Karpas-422 (cell line): Measurements from ENCODE around the gene DYSF. TPM values are rescaled to one million over a fixed set of nuclear protein-coding genes. Genes with fewer than 3 reads are reported as not detected.

Experiments used
- DNase-seq: peaks from one replicate; pipeline ENCODE4 v3.0.0-alpha.2; 2015
- H2AFZ ChIP-seq: fragments of 200-600 bp; sonication (generic); 2 replicates; pipeline ENCODE4 v1.6.1; 2014; ENCODE audit warnings: antibody characterized with exemption, low read length, mixed read lengths
- H3K27ac ChIP-seq: fragments of 200-600 bp; sonication (generic); 2 replicates; pipeline ENCODE4 v1.5.1; 2014; ENCODE audit warnings: mild to moderate bottlenecking, low read length, moderate library complexity
- H3K27me3 ChIP-seq: fragments of 200-600 bp; sonication (generic); 2 replicates; pipeline ENCODE4 v1.6.1; 2014; ENCODE audit warnings: low read length, mixed read lengths
- H3K36me3 ChIP-seq: fragments of 200-600 bp; sonication (generic); 2 replicates; pipeline ENCODE4 v1.6.1; 2014; ENCODE audit warnings: low read length, mixed read lengths; ENCODE audit not compliant: insufficient read depth
- H3K4me1 ChIP-seq: fragments of 200-600 bp; sonication (generic); 2 replicates; pipeline ENCODE4 v1.6.1; 2014; ENCODE audit warnings: mild to moderate bottlenecking, low read length, mixed read lengths
- H3K4me2 ChIP-seq: fragments of 200-600 bp; sonication (generic); 2 replicates; pipeline ENCODE4 v1.6.1; 2014; ENCODE audit warnings: low read length, low read depth, mild to moderate bottlenecking; ENCODE audit not compliant: poor library complexity, severe bottlenecking
- H3K4me3 ChIP-seq: fragments of 200-600 bp; sonication (generic); 2 replicates; pipeline ENCODE4 v1.5.1; 2014; ENCODE audit warnings: mild to moderate bottlenecking, antibody characterized with exemption, low read length, mixed read lengths
- H3K79me2 ChIP-seq: fragments of 200-600 bp; sonication (generic); 2 replicates; pipeline ENCODE4 v1.6.1; 2014; ENCODE audit warnings: mild to moderate bottlenecking, low read length, mixed read lengths
- H3K9ac ChIP-seq: fragments of 200-600 bp; sonication (generic); 2 replicates; pipeline ENCODE4 v1.6.0; 2014; ENCODE audit warnings: low read length
- H3K9me2 ChIP-seq: fragments of 200-600 bp; sonication (generic), shearing (Covaris generic); replicated peaks from 2 replicates; pipeline ENCODE4 v1.6.0; 2014; ENCODE audit warnings: mild to moderate bottlenecking, low read length, moderate library complexity; ENCODE audit not compliant: insufficient read depth
- H3K9me3 ChIP-seq: fragments of 300-700, 200-600 bp; sonication (generic); 2 replicates; pipeline ENCODE4 v1.6.1; 2014; ENCODE audit warnings: low read length, mixed read lengths
- H4K20me1 ChIP-seq: fragments of 200-600 bp; sonication (generic); 2 replicates; pipeline ENCODE4 v1.6.1; 2014; ENCODE audit warnings: mild to moderate bottlenecking, antibody characterized with exemption, low read length, low read depth; ENCODE audit not compliant: insufficient read depth
- total RNA-seq: library from RNA; depleted of rRNA; stranded (reverse); fragments of >200 nt; shearing (Covaris generic); gene quantifications from 2 replicates; pipeline ENCODE4 v1.2.3, GENCODE V29; 2014; ENCODE audit warnings: low replicate concordance

Gene DYSF
- total RNA-seq, 1 experiment from 2014 or later: not detected

DNA sequence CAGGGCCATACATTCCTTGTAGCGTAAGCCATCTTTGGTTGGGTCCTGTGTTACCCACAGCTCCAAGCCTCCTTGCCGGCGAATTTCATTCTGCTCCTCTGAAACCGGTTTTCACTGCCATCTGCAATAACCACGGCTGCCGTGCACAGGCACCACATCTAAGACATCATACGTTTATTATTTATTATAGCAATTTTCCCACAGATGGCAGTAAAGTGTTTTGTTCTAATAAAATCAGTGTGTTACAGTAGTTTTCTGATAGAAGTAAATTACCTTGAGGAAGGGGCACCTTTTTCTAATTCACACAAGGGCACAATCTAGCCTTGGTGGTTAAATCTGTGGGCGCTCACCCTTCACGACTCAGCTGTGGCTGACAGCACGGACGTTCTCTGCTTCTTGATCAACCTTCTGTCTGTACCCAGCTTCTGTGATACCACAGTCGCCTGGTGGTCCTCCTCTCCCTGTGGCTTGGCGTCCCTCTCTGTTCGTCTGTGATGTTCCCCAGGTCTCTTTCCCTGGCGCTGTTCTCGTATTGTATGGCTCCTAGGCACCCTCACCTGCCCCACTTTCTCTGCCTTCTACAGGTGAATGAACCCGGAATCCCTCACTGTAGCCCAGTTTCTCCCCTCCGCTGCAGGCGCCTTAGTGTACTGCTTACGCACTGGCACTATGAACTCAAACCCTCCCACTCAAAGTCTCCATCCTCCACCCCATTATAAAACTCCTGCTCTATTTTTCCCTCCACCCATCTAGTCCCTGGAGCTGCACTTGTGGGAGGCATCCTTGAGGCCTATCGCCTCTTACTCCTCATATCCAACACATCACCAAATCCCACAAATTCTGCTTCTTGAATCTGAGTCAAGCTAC is 236.8 kb downstream of the DYSF start:
- Histone ChIP-seq H3K9ac (no peak overlapping the region), H3K9me2 (no peaks in the 10 kb centered on the region), H3K4me3 (no peak overlapping the region), H3K27me3 (no peaks in the 10 kb centered on the region), H2AFZ (no peak overlapping the region), H3K27ac (no peak overlapping the region), H3K4me2 (no peak overlapping the region), H3K4me1 (no peaks in the 10 kb centered on the region), H3K79me2 (no peaks in the 10 kb centered on the region), H4K20me1 (no peaks in the 10 kb centered on the region), H3K9me3 (no peaks in the 10 kb centered on the region), H3K36me3 (no peaks in the 10 kb centered on the region)
- no peak for DNase-seq

DNA sequence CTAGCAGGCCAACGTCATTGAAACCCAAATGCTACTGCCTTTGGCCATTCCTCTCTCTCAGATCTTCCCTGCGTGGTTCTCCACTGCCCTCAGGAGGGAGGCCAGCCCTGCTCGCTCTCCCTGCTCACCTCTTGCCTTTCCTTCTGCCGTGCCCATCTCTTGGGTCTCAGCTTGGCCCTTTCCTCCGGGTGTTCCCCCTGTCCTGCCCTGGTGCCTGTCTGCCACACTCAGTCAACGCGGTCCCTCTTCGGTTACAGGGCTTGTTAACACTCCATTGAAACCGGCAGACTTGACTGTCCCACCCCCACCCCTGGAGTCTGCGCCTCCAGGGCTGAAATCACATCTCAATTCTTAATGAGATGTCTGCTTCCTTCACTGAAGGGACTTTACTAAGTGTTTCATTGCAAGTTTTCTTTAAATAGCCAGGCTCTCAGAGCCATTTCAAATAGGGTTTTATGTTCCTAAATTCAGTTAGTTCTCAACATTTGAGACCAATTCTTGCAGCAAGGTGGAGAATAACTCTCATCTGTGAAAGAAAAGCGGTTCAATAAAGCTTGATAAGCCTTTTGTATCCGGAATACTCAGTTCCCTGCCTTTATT is 237.6 kb downstream of the DYSF start:
- H3K9me3 ChIP-seq: no peaks in the 10 kb centered on the region
- H3K4me2 ChIP-seq: no peak overlapping the region
- no peaks in the 10 kb centered on the region for H3K36me3 ChIP-seq
- H3K9ac ChIP-seq: no peak overlapping the region
- no peak overlapping the region for H2AFZ ChIP-seq
- H3K79me2 ChIP-seq: no peaks in the 10 kb centered on the region
- H4K20me1 ChIP-seq: no peaks in the 10 kb centered on the region
- H3K4me3 ChIP-seq: no peak overlapping the region
- DNase-seq: no peak
- no peaks in the 10 kb centered on the region for H3K9me2 ChIP-seq
- no peaks in the 10 kb centered on the region for H3K4me1 ChIP-seq
- H3K27me3 ChIP-seq: no peaks in the 10 kb centered on the region
- H3K27ac ChIP-seq: no peak overlapping the region

DNA sequence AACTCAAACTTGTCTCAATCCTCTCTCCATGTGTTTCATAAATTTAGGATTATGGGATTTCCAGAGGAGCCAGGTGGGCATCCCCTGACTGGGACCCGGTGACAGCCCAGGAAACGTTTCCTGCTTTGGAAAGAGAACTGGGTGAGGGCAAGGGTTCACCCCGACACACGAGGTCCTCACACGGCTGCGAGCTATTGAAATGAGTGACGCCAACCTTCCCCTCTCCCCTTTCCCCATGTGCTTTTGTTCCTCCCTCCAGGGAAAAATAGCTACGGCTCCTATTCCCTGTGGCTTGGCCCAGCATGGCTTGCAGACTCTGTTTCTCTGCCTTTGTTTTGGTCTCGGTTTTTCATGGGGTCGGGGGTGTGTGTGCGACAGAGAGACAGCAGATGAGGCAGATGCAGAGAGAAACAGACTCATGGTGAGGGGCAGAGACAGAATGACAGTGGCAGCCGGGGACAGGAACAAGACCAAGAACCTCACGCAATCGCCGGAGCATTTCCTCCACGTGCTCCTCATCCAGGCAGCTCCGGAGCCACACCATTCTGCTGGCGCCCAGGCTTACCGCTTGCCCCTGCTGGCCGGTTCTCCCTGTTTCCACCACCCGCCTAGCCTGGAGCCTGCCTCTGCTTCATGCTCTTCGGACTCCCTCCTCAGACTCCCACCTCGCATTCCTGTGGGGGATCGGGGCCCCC is 238.5 kb downstream of the DYSF start:
- Histone ChIP-seq H3K4me2 (no peak overlapping the region), H3K36me3 (no peaks in the 10 kb centered on the region), H2AFZ (no peak overlapping the region), H3K9me3 (no peaks in the 10 kb centered on the region), H3K9ac (no peak overlapping the region), H3K27ac (no peak overlapping the region), H3K4me1 (no peaks in the 10 kb centered on the region), H3K9me2 (no peaks in the 10 kb centered on the region), H3K27me3 (no peaks in the 10 kb centered on the region), H4K20me1 (no peaks in the 10 kb centered on the region), H3K79me2 (no peaks in the 10 kb centered on the region), H3K4me3 (no peak overlapping the region)
- no peak for DNase-seq

DNA sequence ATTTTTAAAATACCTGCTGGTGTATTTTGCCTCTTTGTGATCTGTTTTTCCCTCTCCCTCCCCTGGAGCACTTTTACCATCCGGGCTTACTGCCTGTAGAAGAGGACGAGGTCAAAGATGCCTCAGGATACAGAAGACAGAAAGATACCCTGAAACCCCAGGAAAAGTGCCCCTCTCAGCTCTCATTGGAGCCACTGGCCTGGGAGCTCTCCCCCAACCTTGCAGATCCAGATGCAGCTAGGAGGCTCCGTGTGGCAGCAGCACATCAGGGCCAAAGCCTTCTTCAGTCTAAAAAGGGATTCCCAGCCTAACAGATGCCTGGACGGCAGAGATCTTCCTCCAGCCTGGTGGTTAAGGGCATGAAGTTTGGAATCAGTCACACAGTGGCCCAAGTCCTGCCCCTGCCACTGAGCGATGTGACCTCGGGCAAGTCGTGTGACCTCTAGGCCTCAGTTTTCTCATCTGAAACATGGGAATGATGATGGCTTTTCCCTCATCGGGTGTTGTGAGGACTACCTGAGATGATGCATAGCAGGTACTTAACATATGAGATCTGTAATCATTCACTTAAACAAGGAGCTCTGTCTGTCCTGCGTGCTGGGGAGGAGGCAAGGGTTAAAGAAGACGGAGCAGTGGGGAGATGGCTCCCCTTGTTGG is 239.4 kb downstream of the DYSF start:
- Histone ChIP-seq H3K4me2 (no peak overlapping the region), H3K79me2 (no peaks in the 10 kb centered on the region), H3K9me3 (no peaks in the 10 kb centered on the region), H4K20me1 (no peaks in the 10 kb centered on the region), H3K27me3 (no peaks in the 10 kb centered on the region), H3K4me3 (no peak overlapping the region), H3K9me2 (no peaks in the 10 kb centered on the region), H3K4me1 (no peaks in the 10 kb centered on the region), H3K9ac (no peak overlapping the region), H3K27ac (no peak overlapping the region), H2AFZ (no peak overlapping the region), H3K36me3 (no peaks in the 10 kb centered on the region)
- DNase-seq: no peak

DNA sequence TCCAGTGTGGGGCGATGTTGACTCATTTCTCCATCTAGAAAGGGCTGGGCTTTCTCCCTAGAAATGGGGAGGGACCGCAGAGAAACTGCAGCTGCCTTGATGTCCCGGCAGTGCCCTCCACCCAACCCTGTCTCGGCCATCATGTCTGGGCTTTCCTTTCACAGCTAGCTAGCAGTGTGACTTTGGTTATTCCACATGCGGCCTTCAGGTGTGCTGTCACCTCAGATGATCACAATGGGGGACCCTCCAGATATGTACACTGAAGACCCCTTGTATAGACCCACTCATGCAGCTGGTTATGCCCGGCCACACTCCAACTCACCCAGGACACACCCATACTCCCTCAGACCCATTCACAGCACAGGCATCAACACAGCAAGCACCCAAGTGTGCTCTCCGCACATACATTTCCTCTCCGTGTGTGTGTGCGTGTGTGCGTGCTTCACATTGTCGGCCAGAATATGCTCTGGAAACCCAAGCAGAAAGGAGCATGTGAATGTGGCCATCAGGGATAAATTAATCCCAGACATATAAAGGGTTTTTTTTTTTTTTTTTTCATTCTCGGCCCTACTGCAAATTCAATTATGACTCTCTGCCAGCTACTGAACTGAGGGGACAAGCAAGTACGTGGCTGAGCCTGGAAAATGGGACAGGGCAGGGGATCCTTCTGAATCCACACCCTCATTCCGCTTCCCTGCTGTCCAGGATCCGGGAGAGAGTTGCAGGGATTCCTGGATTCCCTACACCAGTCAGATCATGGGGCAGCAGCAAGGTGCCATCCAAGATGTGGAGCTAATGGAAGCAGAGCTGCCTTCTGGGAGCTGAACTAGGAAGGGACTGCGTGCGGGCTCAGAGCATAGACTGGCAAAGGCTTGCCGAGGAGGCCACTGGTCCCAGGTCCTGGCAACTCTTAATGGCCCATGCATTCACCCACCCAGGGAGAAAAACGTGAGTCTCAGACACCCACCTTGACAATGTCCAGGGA is 240.2 kb downstream of the DYSF start:
- DNase-seq: no peak
- no peaks in the 10 kb centered on the region for H3K36me3 ChIP-seq
- H3K4me3 ChIP-seq: no peak overlapping the region
- no peaks in the 10 kb centered on the region for H3K9me3 ChIP-seq
- H3K27me3 ChIP-seq: no peaks in the 10 kb centered on the region
- H3K9me2 ChIP-seq: no peaks in the 10 kb centered on the region
- no peaks in the 10 kb centered on the region for H4K20me1 ChIP-seq
- H3K4me1 ChIP-seq: no peaks in the 10 kb centered on the region
- H3K27ac ChIP-seq: no peak overlapping the region
- no peak overlapping the region for H3K9ac ChIP-seq
- no peak overlapping the region for H3K4me2 ChIP-seq
- no peak overlapping the region for H2AFZ ChIP-seq
- H3K79me2 ChIP-seq: no peaks in the 10 kb centered on the region

DNA sequence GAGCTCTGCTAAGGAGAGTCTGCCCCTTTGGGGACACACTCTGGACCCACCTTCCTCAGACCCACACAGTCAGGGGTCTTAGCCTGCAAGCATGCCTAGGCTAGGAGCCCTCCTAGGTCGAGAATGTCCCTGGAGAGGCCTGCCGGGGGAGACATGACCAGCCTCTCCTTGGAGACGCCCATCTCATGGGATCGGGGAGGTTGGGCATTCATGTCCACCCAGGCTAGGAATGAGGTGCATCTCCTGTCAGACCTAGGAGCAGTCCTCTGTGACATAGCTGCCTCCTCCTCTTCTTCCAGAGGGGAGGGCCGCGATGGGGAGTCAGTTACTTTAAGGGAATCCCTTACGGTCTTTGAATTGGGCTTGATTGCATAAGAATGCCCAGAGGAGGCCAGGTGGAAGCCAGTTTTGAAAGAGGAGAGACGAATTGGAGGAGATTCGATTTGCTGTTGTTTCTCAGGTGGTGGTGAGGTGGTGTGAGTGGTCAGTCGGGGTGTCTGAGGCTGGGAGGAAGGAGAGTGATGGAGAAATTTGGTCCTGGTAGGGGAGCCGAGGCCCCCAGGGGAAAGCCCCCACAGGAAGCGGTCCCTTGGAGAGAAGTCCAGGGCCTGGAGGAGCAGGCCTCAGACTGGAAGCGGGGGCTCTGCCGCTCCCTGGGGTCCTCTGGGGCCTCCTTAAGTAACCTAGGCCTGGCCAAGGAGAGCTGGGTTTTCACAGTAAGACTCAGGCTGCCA is 241.3 kb downstream of the DYSF start:
- Histone ChIP-seq H4K20me1 (no peaks in the 10 kb centered on the region), H3K4me2 (no peak overlapping the region), H3K9me3 (no peaks in the 10 kb centered on the region), H3K4me1 (no peaks in the 10 kb centered on the region), H3K36me3 (no peaks in the 10 kb centered on the region), H3K9me2 (no peaks in the 10 kb centered on the region), H3K79me2 (no peaks in the 10 kb centered on the region), H3K27me3 (peaks cover 4% of the 10 kb centered on the region; the same call in 1 of the 2 replicates), H3K9ac (no peak overlapping the region), H2AFZ (no peak overlapping the region), H3K27ac (no peak overlapping the region), H3K4me3 (no peak overlapping the region)
- no peak for DNase-seq
